GM12892 (cell line): ENCODE results near the gene RSAD1.

Source experiments
- POLR2A ChIP-seq: IDR thresholded peaks from 2 replicates; pipeline ENCODE4 v1.6.1; 2011; ENCODE audit warnings: low read depth, low read length, control low read depth
- TAF1 ChIP-seq: IDR thresholded peaks from 2 replicates; pipeline ENCODE4 v1.6.1; 2011; ENCODE audit warnings: low read depth, mild to moderate bottlenecking, control low read depth, low read length, borderline replicate concordance

GRCh38 chr17:50464736-50465135 lies 13.9 kb upstream of the RSAD1 start:
- no peak for TF ChIP-seq TAF1
- no peak for TF ChIP-seq POLR2A
